ENCODE measurements around the gene CFAP45. TPM values are rescaled to one million over a fixed set of nuclear protein-coding genes. Genes with fewer than 3 reads are reported as not detected.
A peak's percentile ranks its signal among the peaks of the same experiment; 100 is the strongest.
"Not testable (repeated sequence)": the region's sequence is repeated elsewhere in the genome, so short reads cannot be mapped to it uniquely, and the experiment has no call there.

The CFAP45 gene
- total RNA-seq, 1 donor from 2014 or later: 0.32 TPM

DNA sequence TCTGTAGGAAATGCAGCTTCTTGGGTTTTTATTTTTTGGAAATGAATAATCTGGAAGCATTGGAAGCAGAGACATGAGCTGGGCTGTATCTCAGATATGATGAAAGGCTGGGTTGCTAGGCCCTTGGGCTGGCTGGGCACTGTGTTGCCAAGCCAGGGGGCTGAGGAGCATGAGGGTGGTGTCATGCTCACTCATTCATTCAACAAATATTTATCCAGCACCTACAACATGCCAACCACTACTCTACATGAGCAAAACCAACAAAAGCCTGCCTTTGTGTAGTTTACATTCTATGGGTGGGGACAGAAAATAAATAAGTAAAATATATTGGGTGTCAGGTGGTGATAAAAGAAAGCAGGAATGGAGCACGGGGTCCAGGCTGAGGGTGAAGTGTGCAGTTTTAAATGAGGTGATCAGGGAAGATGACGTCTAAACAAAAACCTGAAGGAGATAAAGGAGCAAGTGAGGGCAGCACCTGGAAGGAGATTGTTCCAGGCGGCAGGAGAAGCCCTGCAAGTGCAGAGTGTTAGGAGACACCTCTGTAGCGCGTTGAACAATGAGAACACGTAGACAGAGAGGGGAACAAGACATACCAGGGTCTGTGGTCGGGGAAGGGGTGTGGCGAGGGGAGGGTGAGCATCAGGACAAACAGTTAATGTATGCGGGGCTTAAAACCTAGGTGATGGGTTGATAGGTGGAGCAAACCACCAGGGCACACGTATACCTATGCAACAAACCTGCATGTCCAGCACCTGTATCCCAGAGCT, 14.5 kb upstream of the CFAP45 start:
- intact Hi-C loops (cut with DNase I): no loop called here
- DNase-seq (ENCODE audit: low spot score): no peak

DNA sequence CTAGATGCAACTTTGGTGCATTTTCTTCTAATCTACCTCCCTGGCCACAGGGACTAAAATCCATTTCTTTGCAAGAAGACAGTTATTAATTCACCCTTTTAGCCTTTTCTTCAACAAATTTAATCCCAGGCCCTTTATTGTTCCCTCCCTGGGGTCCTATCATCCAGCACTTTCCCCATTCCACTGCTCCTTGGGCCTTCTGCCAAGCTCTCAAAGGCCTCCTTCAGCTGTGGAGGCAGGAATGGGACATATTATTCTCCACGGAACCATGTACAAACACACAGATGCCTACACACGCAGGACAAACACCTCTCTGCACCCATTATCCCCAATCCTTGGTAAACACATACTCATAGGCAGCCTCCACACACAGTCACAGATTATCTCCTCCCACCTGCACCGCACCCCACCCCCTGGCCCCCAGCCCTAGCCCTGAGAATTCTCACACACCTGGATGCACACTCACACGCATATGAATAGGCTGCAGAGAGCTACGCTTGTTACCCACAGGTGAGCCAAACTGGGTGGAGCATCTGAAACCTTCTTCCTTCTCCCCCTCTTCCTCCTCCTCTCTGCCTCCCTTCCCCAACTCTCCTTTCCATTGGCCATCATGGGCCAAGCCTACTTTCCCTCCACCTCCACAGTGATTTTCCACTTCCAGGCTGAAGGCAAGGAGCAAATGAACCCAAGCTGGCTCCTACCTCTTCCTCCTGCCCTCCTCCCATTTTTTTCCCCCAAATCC, 13.7 kb upstream of the CFAP45 start:
- intact Hi-C loops (cut with DNase I): no loop called here
- DNase-seq (ENCODE audit: low spot score): no peak

DNA sequence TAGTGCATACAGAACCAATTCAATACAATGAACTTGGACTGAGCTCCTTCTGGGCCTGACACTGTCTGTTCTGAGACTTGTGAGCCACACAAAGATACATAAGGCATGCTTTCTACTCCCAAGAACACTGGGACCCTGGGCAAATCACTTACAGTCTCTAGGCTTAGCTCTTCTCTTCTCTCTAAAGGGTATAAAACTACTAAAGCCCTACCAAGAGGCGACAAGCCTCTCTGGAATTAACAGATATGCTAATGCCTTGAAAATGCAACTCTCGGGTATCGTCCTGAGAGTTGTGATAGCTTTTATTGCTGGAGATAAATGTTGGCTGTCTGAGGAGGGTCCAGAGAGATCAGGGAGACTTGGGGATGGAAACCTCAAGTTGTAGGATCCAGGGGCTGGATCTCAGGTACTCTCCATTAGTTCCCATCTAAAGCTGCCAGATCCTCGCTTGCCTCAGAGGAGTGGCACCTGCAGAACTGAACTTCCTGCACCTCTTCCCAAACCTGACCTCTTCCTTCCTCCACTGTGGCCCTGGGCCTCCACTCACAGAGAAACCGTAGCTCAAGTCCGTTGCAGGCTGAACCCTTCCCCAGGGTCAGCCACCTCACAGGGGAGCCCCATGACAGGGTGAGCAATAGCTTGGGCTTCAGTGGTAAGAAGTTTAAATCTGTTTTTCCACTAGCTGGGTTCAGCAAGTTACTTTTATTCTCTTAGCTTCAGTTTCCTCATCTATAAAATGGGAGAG, 11.5 kb upstream of the CFAP45 start:
- no peak for DNase-seq (ENCODE audit: low spot score)
- intact Hi-C loops (cut with DNase I): no loop called here

- intact Hi-C loops (cut with DNase I): no loop called here
- DNase-seq (ENCODE audit: low spot score): peak; percentile 70
Measured at GRCh38 chr1:159908031-159908940, 8.3 kb upstream of the CFAP45 start.

DNA sequence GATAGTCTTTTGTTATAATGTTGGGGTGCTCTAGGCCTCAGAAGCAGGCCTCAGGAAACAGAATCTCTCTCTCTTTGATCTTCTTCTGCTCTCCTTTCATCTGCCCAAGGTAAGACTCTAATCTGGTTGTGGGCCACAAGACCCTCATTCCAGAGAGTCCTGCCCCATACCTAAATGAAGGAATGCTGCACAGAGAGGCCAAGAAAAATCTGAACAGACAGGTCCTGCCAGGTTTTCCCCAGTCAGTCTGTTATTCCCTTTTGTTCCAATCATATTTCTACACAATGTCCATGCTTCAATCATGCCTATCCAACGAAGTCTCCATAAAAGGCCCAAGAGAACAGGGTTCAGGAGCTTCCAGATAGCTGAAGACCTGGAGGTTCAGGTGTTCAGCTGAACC, 7.0 kb upstream of the CFAP45 start:
- DNase-seq (ENCODE audit: low spot score): no peak
- intact Hi-C loops (cut with DNase I): no loop called here

GRCh38 chr1:159904036-159904435, 4.1 kb upstream of the CFAP45 start:
- DNase-seq (ENCODE audit: low spot score); intact Hi-C loops (cut with DNase I): not testable (repeated sequence)

- intact Hi-C loops (cut with DNase I): no loop called here
- DNase-seq (ENCODE audit: low spot score): peak; percentile 33
Measured at GRCh38 chr1:159902541-159902940, 2.6 kb upstream of the CFAP45 start.

GRCh38 chr1:159900755-159901360, 893 bp upstream of the CFAP45 start:
- no peak for DNase-seq (ENCODE audit: low spot score)
- intact Hi-C loops (cut with DNase I): no loop called here

DNA sequence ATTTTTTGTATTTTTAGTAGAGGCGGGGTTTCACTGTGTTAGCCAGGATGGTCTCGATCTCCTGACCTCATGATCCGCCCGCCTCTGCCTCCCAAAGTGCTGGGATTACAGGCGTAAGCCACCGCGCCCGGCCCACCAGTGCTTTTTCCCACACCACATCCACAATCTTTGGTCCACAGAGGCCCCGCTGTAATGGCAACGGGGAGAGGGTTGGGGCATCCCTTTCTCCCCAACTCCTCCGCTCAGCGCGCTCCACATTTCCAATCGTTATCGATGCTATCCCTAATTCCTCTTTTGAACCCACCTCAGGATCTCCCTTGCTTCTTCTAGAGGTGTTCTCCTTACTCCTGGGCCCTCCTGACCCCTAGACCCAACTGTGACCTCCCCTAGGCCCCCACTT, 331 bp downstream of the CFAP45 start:
- DNase-seq (ENCODE audit: low spot score); intact Hi-C loops (cut with DNase I): not testable (repeated sequence)

DNA sequence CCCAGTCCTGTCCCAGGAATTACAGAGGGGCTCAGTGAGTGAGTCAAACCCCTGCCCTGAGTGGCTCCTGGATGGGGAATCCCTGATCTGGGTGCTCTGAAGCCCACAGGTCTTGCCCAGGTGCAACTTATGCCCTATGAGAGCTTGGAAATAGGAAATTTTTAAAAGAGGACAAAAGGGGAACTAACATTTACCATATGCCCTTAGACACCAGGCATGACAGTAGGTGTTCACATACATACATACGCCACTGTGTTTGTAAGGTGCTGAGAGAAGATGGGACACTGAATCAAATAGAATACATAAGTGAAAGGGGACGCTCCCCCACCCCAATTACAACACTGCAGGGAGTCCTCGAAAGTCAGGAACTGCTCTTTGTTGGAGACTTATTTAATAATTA, 1.4 kb downstream of the CFAP45 start:
- no peak for DNase-seq (ENCODE audit: low spot score)
- intact Hi-C loops (cut with DNase I): no loop called here

DNA sequence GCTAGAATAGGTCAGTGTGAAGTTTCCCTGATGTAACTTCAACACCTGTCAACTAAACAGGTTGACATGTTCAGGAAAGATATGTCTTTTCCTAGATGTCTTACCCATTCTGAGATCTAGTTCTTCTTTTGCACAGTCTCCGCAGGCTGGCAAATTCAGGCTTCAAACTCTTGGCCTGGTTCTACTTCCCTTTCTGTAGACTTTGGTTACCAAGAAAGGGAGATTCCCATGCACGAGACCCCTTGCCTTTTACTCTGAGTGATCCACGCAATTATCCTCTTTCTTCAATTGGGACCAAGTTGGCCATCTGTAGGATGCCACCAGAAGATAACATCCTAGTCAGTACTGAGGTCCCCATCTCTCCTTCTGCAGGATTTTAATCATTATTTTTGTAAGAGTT, 2.0 kb downstream of the CFAP45 start:
- DNase-seq (ENCODE audit: low spot score): no peak
- intact Hi-C loops (cut with DNase I): no loop called here

DNA sequence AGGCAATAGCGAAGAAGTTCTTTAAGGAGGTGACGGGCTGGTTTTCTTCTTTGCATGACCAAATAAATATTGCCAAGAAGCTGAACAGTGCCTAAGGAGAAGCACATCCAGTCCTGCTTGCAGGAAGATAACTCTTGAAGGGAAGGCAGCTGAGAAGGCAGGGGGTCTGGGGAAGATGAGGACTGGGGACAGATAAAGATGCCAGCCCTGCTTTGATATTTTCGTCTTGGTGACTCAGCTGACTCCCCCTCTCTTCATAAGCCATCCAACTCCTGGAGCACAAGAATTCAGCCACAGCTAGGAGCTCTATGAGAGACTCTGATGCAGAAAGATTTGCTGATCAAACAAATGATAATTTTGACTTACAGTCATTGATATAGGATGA, 3.4 kb downstream of the CFAP45 start:
- intact Hi-C loops (cut with DNase I): no loop called here
- no peak for DNase-seq (ENCODE audit: low spot score)

- intact Hi-C loops (cut with DNase I): no loop called here
- no peak for DNase-seq (ENCODE audit: low spot score)
Measured at GRCh38 chr1:159895836-159896545, 4.0 kb downstream of the CFAP45 start.

GRCh38 chr1:159895286-159895685, 4.7 kb downstream of the CFAP45 start:
- no peak for DNase-seq (ENCODE audit: low spot score)
- intact Hi-C loops (cut with DNase I): no loop called here

- DNase-seq (ENCODE audit: low spot score): no peak
Measured at GRCh38 chr1:159892944-159893343, 7.0 kb downstream of the CFAP45 start.

DNA sequence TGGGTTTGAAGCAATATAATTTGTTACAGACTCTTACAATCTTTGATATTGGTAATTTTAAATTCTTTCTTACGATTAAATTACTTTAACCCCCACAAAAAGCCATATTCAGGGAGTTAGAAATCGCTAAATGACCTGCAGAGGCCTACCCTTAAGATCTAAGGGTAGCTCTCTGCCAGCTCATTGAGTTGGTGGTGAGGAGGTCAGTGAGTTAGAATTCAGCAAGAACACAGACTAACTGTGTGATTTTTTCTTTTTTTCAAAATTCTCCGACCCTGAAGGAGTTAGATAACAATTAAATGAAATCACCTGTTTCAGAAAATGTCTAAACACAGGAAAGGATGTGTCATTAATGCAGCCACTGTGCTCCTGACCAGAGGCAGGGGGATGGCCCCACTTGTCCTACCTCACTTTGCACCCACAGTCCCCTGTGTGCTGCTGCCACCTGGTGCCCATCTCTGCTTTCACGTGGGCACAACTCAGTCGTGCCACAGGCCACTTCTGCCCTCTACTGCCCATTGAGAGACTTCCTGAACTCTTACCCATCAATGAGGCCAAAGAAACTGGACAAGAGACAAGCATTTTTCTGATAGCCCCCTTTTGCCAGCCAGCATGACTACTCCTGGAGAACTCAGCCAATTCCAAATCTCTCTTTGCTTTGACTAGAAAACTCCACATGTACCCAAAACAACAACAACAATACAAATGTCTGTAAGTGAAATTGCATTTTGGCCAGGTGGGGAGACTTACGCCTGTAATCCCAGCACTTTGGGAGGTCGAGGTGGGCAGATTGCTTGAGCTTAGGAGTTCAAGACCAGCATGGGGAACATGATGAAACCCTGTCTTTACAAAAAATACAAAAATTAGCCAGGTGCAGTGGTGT, 8.4 kb downstream of the CFAP45 start:
- intact Hi-C loops (cut with DNase I): loop anchor here (1.0 kb wide), 1 partner anchor 92 kb away; no protein-coding TSS in a partner anchor
- DNase-seq (ENCODE audit: low spot score): peak; percentile 93

More at GRCh38 chr1:159892944-159893343, 7.0 kb downstream of the CFAP45 start:
- intact Hi-C loops (cut with DNase I): loop anchor here (1.0 kb wide), 1 partner anchor 94 kb away; no protein-coding TSS in a partner anchor

GRCh38 chr1:159890390-159890789, 9.6 kb downstream of the CFAP45 start:
- intact Hi-C loops (cut with DNase I): loop anchor here (1.0 kb wide), 1 partner anchor 35 kb away; the partner anchor contains the start of gene TAGLN2
- DNase-seq (ENCODE audit: low spot score): no peak

Measured in cardiac septum (tissue), 1 donor.